ENCODE data around the gene ADAM11. TPM values are rescaled to one million over a fixed set of nuclear protein-coding genes. Genes with fewer than 3 reads are reported as not detected.
"Not testable (repeated sequence)": the region's sequence is repeated elsewhere in the genome, so short reads cannot be mapped to it uniquely, and the experiment has no call there.

ADAM11 gene
- total RNA-seq, 1 donor from 2014 or later = 0.96 TPM

DNA sequence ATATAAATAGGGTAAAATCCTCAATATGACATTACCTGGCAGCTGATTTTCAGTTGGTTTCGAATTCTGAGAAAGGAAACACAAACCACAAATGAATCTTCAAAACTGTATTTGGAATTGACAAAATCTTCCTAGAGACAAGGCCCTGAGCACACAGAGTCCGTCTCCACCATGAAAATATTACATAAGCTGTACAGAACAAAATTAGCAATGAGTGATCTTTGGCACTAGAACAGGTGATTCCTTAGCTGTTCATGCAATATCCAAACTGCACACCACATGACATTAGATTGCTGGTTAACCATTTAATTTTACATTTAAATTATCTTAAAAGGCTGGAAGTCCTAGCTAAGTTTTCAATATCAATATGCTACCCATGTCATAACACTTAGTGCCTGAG is 39.6 kb downstream of the ADAM11 start:
- ATAC-seq = no peak

GRCh38 chr17:44801880-44802279 is 43.1 kb downstream of the ADAM11 start:
- no peak for ATAC-seq

DNA sequence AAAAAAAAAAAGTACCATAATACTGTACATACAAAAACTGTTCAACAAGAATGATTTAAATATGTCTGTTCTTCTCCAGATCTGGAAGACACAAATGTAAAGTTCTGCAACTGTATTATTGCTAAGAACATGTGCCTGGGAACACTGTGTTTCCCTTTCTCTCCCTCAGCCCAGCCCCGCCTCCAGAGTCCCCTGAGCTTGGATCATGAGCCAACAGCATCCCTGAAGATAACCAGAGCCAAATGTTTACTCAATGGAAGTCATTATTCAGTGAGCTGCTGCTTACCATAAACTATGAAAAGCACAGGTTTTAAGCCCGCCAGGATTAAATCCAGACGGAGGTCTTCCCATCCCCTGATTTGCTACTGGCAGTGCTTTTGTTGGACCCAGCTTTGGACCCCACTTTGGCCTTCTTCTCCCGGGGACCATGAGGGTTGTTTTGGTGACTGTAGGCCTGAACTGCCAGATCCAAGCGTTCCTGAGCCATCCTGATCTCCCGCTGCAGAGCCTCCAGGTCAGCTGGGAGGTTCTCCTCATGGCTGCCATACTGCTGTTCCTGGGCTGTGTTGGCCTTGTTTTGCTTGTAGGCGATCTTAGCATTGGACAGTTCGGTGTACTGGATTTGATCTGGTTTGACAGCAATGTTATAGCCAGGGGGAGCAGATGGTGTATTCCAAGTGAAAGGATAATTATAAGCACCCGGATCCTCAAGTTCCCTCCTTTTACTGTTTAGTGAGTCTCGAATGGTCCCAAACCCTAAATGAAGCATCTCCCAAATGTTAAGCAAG is 45.7 kb downstream of the ADAM11 start:
- no peak for ATAC-seq

DNA sequence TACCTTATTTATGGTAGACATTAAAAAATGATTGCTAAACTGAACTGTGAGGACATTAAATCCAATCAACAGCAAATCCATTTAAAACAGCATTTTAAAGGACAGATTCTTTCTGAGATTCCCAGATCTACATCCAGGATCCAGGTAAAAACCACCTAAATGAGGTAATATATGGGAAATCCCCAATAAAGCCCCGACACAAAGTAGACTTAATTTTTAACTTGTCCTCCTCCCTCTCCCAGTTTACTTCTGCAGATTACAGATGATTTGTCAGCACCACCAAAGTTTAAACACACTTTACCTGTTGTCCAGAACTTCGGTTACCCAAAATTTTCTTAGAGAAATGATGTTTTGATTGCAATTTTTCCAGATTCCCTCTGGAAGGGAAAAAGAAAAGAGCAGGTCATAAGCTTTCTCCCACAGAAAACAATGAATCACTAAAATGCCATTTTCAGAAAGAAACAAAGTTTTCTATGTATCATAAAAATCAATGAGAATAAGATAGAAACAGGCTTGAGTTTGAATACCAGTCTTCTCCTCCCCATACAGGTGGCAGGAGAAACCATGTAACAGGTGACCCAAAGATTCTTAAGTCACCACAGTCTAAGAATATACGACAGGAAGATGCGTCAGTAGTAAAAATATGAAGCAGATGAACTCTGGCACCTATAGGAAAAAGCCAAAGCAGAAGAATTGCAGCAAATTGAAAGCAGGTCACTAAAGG is 48.5 kb downstream of the ADAM11 start:
- no peak for ATAC-seq

- ATAC-seq = no peak
These were observed 49.0 kb downstream of the ADAM11 start for GRCh38 chr17:44807817-44808155.

DNA sequence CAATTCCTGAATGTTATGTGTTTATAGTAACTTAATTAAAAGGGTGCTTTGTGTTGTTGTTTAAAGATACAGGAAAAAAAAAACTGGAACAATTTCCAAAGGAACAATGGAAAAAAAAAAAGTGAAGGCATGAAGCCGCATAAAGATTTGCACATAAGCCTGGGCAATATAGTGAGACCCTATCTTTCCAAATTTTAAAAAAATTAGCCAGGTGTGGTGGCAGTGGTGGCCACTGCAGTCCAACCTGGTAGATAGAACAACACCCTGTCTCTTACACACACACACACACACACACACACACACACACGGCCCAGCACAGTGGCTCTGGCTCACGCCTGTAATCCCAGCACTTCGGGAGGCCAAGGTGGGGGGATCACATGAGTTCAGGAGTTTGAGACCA is 49.4 kb downstream of the ADAM11 start:
- ATAC-seq = no peak

DNA sequence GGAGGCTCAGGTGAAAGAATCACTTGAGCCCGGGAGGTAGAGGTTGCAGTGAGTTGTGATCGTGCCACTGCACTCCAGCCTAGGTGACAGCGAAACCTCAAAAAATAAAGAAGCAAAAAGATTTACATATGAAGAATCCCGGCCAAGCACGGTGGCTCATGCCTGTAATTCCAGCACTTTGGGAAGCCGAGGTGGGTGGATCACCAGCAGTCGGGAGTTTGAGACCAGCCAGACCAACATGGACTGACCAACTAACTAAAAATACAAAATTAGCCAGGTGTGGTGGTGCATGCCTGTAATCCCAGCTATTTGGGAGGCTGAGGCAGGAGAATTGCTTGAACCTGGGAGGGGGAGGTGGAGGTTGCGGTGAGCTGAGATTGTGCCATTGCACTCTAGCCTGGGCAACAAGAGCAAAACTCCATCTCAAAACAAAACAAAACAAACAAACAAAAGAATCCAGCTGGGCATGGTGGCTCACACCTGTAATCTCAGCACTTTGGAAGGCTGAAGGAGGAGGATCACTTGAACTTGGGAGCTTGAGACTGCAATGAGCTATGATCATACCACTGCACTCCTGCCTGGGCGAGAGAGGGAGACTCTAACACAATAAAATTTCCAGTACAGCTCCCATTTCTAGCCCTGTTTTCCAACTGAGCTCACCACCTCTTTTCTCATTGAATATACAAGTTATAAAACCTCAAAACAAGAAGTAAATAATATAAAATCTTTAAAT is 50.0 kb downstream of the ADAM11 start:
- ATAC-seq = not testable (repeated sequence)

- no peak for ATAC-seq
These were observed 53.5 kb downstream of the ADAM11 start for GRCh38 chr17:44812263-44812662.

GRCh38 chr17:44818508-44818907 is 59.7 kb downstream of the ADAM11 start:
- ATAC-seq = not testable (repeated sequence)

DNA sequence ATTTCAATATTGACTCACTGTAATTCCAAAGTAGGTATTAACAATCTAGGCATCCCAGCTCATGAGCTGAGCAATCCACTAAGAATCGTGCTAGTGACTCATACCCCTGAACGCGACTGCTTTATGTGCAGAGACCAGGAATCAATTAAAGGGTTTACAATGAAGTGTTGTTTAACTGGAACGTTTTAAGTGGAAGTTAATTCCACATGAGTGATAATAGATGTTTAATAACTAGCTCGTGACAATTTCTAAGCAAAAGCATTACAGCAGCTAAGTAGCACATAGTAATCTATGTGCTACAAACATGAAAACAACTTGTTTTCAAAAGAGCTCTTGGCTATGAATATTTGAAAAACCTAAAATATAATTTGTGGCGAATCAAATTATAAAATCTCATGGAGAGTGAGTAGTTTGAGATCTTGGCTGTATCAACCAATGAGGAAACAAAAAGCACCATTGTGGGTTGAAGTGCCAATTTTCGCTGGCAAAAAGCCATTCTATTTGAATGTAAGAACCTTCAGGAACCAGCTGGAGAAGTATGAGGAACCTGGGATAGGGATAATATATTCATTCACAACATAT is 61.9 kb downstream of the ADAM11 start:
- peak; percentile 71 for ATAC-seq

GRCh38 chr17:44825236-44825635 is 66.4 kb downstream of the ADAM11 start:
- ATAC-seq = not testable (repeated sequence)

DNA sequence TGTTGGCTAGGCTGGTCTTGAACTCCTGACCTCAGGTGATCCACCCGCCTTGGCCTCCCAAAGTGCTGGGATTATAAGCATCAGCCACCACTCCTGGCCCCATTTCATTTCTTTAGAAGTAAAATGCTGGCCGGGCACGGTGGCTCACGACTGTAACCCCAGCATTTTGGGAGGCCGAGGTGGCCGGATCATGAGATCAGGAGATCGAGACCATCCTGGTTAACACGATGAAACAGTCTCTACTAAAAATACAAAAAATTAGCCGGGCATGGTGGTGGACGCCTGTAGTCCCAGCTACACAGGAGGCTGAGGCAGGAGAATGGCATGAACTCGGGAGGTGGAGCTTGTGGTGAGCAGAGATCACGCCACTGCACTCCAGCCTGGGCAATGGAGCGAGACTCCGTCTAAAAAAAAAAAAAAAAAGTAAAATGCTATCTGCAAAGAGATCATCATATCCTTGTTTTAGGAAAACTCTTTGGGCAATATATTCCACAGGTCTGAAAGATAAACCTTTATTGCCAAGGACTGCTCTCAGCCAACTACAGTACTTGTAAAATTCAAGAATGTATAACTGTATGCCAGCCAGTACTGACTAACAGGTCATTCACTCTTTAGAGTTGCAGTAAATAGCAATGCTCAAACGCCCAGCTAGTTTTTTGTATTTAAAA is 67.5 kb downstream of the ADAM11 start:
- no peak for ATAC-seq

DNA sequence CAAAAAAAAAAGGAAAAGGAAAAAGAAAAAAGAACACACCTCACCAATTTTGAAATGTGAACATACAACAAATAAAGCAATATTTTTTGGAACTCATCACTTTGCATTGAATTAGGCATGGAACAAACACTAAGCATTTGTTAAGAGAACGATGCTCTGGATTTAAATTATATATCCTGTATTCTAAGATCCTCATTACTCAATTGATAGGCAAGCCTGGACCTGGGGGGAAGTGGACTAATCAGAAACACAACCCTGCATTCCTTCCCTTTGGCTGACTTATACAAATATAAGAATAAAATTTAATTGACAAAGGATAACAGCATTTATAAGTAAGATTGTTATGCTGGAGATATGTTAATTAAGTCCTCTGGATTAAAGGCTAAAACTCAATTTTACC is 69.1 kb downstream of the ADAM11 start:
- ATAC-seq = no peak

- ATAC-seq = no peak
These were observed 70.2 kb downstream of the ADAM11 start for GRCh38 chr17:44828919-44829522.

DNA sequence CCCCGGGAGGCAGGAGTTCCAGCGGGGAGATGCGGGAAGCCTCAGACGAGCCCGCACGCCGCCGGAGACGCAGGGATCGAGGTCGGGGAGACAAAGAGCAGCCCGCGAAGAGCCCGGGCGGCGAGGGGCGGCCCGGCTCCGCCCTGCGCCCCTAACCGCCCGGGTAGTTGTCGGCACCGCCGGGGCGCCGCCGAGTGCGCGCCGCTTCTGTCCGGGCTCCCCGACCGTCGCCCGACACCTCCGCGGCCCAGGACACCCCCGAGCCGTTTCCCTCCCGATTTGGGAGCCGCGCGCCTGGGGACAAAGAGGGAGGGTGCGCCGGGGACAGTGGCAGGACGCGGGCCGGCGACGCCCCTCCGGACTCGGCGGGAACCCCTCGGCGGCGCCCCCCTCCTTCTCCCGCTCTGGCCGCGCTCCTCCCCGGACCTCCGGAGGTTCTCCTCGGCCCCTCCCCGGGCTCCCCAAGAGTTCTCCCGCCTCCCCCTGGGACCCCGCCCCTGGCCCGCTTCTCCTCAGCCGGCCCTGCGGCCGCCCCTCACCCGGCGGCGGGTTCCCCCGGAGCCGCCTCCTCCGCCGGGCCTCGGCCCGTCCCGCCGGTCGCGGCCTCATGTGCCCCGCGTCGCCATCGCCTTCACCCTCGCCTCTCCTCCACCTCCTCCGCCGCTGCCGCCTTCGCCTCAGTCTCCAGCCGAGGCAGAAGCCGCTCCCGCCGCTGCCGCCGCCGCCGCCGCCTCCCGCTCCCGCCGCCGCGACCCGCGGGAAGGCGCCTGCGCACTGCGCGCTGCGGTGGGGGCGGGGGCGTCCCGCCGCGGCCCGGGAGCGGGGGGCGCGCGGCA is 71.0 kb downstream of the ADAM11 start, which contains the start of gene GJC1:
TSS of gene GJC1 (minus strand) at position 765 of the 836 bp plus-strand sequence. CDS start 24,470 bp downstream, outside the sequence.
- peak; percentile 38 for ATAC-seq

- no peak for ATAC-seq
These were observed 71.8 kb downstream of the ADAM11 start for GRCh38 chr17:44830359-44831288.

DNA sequence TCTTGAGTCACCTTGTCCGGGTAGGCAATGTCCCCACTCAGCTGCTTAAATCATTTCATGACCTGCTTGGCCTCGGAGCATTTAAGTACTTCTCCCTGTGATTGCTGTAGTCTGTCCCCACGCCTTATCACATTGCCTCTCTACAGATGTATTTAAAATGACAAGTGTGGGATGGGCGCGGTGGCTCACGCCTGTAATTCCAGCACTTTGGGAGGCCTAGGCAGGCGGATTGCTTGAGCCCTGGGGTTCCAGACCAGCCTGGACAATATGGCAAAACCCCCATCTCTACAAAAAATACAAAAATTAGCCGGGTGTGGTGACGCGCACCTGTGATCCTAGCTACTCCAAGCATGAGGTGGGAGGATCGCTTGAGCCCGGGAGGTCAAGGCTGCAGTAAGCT is 72.6 kb downstream of the ADAM11 start:
- ATAC-seq = no peak

Measured in esophagus mucosa (tissue), 1 donor.